HEK293 (cell line): ENCODE measurements around the gene MOB2.

Experiments
- CTCF ChIA-PET: fragments of 350-600 bp; formaldehyde crosslinking; extraction: SDS; loops from one replicate; lab custom pipeline; 2021; ENCODE audit warnings: antibody characterized with exemption; lab: Yijun Ruan, JAX
- POLR2A ChIA-PET: fragments of 300-600 bp; formaldehyde crosslinking; extraction: SDS; loops from one replicate; lab custom pipeline; 2020; ENCODE audit warnings: antibody characterized with exemption, inconsistent platforms; lab: Yijun Ruan, JAX
- H3K27ac ChIP-seq: fragments of 200-500 bp; sonication (Bioruptor generic); 2 replicates; pipeline ENCODE4 v1.5.1; 2014; ENCODE audit warnings: low read depth, low read length, control low read depth, inconsistent platforms; ENCODE audit errors: extremely low read depth
- H3K36me3 ChIP-seq, 2 experiments: fragments of 200-500 bp in 1 of 2; sonication (Bioruptor generic) in 1 of 2; 1 replicate in 1 of 2; 2 replicates in 1 of 2; pipeline ENCODE4 v1.5.1; 2014 to 2017; ENCODE audit warnings: inconsistent platforms in 2 of 2, low read length in 2 of 2; ENCODE audit not compliant: control insufficient read depth in 2 of 2, insufficient read depth in 1 of 2
- H3K4me1 ChIP-seq: fragments of 200-500 bp; sonication (Bioruptor generic); 2 replicates; pipeline ENCODE4 v1.5.1; 2014; ENCODE audit warnings: mild to moderate bottlenecking, low read length, inconsistent platforms; ENCODE audit not compliant: control insufficient read depth, insufficient read depth
- H3K4me3 ChIP-seq: 2 replicates; pipeline ENCODE4 v1.5.1; 2011; ENCODE audit warnings: low read depth, mild to moderate bottlenecking, control low read depth, low read length, moderate library complexity
- H3K9me3 ChIP-seq: fragments of 200-500 bp; sonication (Bioruptor generic); 2 replicates; pipeline ENCODE4 v1.5.1; 2014; ENCODE audit warnings: low read depth, low read length, inconsistent platforms; ENCODE audit not compliant: control insufficient read depth, insufficient read depth
- BCL11A ChIP-seq: fragments of 450-650 bp; formaldehyde crosslinking; IDR thresholded peaks from 2 replicates; pipeline ENCODE4 v1.5.1; 2016; ENCODE audit warnings: low read depth, missing biosample characterization, missing genetic modification characterization
- GLI2 ChIP-seq: fragments of 450-650 bp; formaldehyde crosslinking; IDR thresholded peaks from 2 replicates; pipeline ENCODE4; 2017; ENCODE audit warnings: missing biosample characterization, missing genetic modification characterization, low read depth, borderline replicate concordance
- SCRT1 ChIP-seq: fragments of 450-650 bp; formaldehyde crosslinking; IDR thresholded peaks from 2 replicates; pipeline ENCODE4 v1.5.1; 2016; ENCODE audit warnings: missing biosample characterization, missing genetic modification characterization, borderline replicate concordance
- SCRT2 ChIP-seq: fragments of 450-650 bp; formaldehyde crosslinking; IDR thresholded peaks from 2 replicates; pipeline ENCODE4 v1.5.1; 2016; ENCODE audit warnings: missing biosample characterization, missing genetic modification characterization
- WT1 ChIP-seq: fragments of 450-650 bp; formaldehyde crosslinking; IDR thresholded peaks from 2 replicates; pipeline ENCODE4 v1.5.1; 2016; ENCODE audit warnings: missing biosample characterization, missing genetic modification characterization
- ZBTB7A ChIP-seq: fragments of 450-650 bp; formaldehyde crosslinking; IDR thresholded peaks from 2 replicates; pipeline ENCODE4 v1.5.1; 2016; ENCODE audit warnings: low read depth, missing biosample characterization, missing genetic modification characterization
- ZFP69B ChIP-seq: fragments of 450-650 bp; formaldehyde crosslinking; IDR thresholded peaks from 2 replicates; pipeline ENCODE4 v1.5.1; 2016; ENCODE audit warnings: missing biosample characterization, missing genetic modification characterization
- ZIC2 ChIP-seq: fragments of 450-650 bp; formaldehyde crosslinking; IDR thresholded peaks from 2 replicates; pipeline ENCODE4 v1.5.1; 2016; ENCODE audit warnings: missing biosample characterization, missing genetic modification characterization
- ZNF140 ChIP-seq: fragments of 450-650 bp; formaldehyde crosslinking; IDR thresholded peaks from 2 replicates; pipeline ENCODE4 v1.5.1; 2016; ENCODE audit warnings: missing biosample characterization, missing genetic modification characterization
- ZNF184 ChIP-seq: fragments of 450-650 bp; IDR thresholded peaks from 2 replicates; pipeline ENCODE4 v1.5.1; 2018; ENCODE audit warnings: missing biosample characterization, mild to moderate bottlenecking, missing genetic modification characterization
- ZNF202 ChIP-seq: fragments of 450-650 bp; formaldehyde crosslinking; IDR thresholded peaks from 2 replicates; pipeline ENCODE4 v1.5.1; 2016; ENCODE audit warnings: missing biosample characterization, missing genetic modification characterization, borderline replicate concordance
- ZNF37A ChIP-seq: fragments of 450-650 bp; IDR thresholded peaks from 2 replicates; pipeline ENCODE4 v1.5.1; 2018; ENCODE audit warnings: missing biosample characterization, missing genetic modification characterization
- ZNF394 ChIP-seq: fragments of 450-650 bp; formaldehyde crosslinking; IDR thresholded peaks from 2 replicates; pipeline ENCODE4 v1.5.1; 2016; ENCODE audit warnings: missing biosample characterization, missing genetic modification characterization, mild to moderate bottlenecking, moderate library complexity, borderline replicate concordance
- ZNF624 ChIP-seq: fragments of 450-650 bp; formaldehyde crosslinking; IDR thresholded peaks from 2 replicates; pipeline ENCODE4 v1.5.1; 2017; ENCODE audit warnings: missing biosample characterization, missing genetic modification characterization
- ZNF629 ChIP-seq: fragments of 450-650 bp; formaldehyde crosslinking; IDR thresholded peaks from 2 replicates; pipeline ENCODE4 v1.5.1; 2017; ENCODE audit warnings: missing biosample characterization, missing genetic modification characterization
- ZNF785 ChIP-seq: fragments of 450-650 bp; formaldehyde crosslinking; IDR thresholded peaks from 2 replicates; pipeline ENCODE4 v1.5.1; 2016; ENCODE audit warnings: missing biosample characterization, missing genetic modification characterization
- TF ChIP-seq, protein P1 (sequence below): fragments of 450-650 bp; formaldehyde crosslinking; IDR thresholded peaks from 2 replicates; pipeline ENCODE4 v1.5.1; 2016; ENCODE audit warnings: missing biosample characterization, missing genetic modification characterization, low read depth
- TF ChIP-seq, protein P2 (sequence below): fragments of 450-650 bp; formaldehyde crosslinking; IDR thresholded peaks from 2 replicates; pipeline ENCODE4 v1.5.1; 2016; ENCODE audit warnings: missing biosample characterization, missing genetic modification characterization, borderline replicate concordance
- TF ChIP-seq, protein P3 (sequence below): fragments of 450-650 bp; formaldehyde crosslinking; IDR thresholded peaks from 2 replicates; pipeline ENCODE4 v1.5.1; 2016; ENCODE audit warnings: missing biosample characterization, missing genetic modification characterization
- TF ChIP-seq, protein P4 (sequence below): fragments of 450-650 bp; formaldehyde crosslinking; IDR thresholded peaks from 2 replicates; pipeline ENCODE4 v1.5.1; 2017; ENCODE audit warnings: missing biosample characterization, missing genetic modification characterization
- TF ChIP-seq, protein P5 (sequence below): fragments of 450-650 bp; formaldehyde crosslinking; IDR thresholded peaks from 2 replicates; pipeline ENCODE4 v1.5.1; 2016; ENCODE audit warnings: missing biosample characterization, missing genetic modification characterization

MOB2 gene

DNA sequence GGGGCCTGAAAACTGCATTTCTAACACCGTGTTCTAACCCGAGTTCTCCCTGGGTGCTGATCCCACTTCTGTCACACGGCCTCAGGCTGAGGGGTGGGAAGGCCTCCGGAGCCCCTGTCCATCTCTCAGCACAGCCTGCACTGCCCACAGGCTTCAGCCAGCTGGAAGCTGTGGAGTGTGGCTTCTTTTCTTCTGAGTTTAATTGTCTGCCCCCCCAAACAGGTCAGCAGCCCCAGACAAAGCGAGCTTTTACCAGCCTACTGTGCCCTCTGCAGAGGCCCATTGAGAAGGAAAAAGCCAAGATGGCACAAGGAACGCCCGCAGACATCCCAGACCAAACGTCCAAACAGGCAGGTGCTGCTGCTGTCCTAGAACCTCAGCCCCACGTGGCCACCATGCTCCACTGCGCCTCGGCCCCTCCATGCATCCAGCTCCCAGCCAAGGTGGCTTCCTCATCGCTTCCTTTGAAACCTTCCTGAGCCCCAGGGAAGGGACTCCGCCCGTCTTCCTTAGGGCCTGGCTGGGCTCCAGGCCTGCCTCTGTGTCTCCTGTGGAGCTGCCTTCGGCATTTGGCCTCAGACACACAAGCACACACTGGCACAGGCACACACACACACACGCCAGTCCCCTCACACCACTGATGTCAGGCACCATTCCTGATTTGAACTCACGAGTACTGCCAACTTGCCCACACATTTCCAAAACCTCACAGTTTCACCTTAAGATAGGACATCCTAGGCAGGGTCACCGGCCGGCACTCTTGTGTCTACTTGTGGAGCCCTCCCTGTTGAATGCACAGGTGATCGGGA, 1.7 kb downstream of the MOB2 start (continued):
- TF ChIP-seq ZIC2 (peak; percentile 45), GLI2 (tag by site-specific recombination) (no peak), ZNF629 (tag by site-specific recombination) (no peak), WT1 (tag by site-specific recombination) (no peak), ZNF184 (tag by site-specific recombination) (no peak), ZNF140 (tag by site-specific recombination) (no peak), SCRT1 (tag by site-specific recombination) (peak; percentile 53; the same call in 1 of the 2 replicates), SCRT2 (tag by site-specific recombination) (peak; percentile 68)
- TF ChIP-seq, protein P1, sequence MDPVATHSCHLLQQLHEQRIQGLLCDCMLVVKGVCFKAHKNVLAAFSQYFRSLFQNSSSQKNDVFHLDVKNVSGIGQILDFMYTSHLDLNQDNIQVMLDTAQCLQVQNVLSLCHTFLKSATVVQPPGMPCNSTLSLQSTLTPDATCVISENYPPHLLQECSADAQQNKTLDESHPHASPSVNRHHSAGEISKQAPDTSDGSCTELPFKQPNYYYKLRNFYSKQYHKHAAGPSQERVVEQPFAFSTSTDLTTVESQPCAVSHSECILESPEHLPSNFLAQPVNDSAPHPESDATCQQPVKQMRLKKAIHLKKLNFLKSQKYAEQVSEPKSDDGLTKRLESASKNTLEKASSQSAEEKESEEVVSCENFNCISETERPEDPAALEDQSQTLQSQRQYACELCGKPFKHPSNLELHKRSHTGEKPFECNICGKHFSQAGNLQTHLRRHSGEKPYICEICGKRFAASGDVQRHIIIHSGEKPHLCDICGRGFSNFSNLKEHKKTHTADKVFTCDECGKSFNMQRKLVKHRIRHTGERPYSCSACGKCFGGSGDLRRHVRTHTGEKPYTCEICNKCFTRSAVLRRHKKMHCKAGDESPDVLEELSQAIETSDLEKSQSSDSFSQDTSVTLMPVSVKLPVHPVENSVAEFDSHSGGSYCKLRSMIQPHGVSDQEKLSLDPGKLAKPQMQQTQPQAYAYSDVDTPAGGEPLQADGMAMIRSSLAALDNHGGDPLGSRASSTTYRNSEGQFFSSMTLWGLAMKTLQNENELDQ (tag by site-specific recombination) = no peak
- TF ChIP-seq, protein P2, sequence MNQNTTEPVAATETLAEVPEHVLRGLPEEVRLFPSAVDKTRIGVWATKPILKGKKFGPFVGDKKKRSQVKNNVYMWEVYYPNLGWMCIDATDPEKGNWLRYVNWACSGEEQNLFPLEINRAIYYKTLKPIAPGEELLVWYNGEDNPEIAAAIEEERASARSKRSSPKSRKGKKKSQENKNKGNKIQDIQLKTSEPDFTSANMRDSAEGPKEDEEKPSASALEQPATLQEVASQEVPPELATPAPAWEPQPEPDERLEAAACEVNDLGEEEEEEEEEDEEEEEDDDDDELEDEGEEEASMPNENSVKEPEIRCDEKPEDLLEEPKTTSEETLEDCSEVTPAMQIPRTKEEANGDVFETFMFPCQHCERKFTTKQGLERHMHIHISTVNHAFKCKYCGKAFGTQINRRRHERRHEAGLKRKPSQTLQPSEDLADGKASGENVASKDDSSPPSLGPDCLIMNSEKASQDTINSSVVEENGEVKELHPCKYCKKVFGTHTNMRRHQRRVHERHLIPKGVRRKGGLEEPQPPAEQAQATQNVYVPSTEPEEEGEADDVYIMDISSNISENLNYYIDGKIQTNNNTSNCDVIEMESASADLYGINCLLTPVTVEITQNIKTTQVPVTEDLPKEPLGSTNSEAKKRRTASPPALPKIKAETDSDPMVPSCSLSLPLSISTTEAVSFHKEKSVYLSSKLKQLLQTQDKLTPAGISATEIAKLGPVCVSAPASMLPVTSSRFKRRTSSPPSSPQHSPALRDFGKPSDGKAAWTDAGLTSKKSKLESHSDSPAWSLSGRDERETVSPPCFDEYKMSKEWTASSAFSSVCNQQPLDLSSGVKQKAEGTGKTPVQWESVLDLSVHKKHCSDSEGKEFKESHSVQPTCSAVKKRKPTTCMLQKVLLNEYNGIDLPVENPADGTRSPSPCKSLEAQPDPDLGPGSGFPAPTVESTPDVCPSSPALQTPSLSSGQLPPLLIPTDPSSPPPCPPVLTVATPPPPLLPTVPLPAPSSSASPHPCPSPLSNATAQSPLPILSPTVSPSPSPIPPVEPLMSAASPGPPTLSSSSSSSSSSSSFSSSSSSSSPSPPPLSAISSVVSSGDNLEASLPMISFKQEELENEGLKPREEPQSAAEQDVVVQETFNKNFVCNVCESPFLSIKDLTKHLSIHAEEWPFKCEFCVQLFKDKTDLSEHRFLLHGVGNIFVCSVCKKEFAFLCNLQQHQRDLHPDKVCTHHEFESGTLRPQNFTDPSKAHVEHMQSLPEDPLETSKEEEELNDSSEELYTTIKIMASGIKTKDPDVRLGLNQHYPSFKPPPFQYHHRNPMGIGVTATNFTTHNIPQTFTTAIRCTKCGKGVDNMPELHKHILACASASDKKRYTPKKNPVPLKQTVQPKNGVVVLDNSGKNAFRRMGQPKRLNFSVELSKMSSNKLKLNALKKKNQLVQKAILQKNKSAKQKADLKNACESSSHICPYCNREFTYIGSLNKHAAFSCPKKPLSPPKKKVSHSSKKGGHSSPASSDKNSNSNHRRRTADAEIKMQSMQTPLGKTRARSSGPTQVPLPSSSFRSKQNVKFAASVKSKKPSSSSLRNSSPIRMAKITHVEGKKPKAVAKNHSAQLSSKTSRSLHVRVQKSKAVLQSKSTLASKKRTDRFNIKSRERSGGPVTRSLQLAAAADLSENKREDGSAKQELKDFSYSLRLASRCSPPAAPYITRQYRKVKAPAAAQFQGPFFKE = no peak
- TF ChIP-seq, protein P3, sequence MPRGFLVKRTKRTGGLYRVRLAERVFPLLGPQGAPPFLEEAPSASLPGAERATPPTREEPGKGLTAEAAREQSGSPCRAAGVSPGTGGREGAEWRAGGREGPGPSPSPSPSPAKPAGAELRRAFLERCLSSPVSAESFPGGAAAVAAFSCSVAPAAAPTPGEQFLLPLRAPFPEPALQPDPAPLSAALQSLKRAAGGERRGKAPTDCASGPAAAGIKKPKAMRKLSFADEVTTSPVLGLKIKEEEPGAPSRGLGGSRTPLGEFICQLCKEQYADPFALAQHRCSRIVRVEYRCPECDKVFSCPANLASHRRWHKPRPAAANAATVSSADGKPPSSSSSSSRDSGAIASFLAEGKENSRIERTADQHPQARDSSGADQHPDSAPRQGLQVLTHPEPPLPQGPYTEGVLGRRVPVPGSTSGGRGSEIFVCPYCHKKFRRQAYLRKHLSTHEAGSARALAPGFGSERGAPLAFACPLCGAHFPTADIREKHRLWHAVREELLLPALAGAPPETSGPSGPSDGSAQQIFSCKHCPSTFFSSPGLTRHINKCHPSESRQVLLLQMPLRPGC = no peak
- TF ChIP-seq, protein P4, sequence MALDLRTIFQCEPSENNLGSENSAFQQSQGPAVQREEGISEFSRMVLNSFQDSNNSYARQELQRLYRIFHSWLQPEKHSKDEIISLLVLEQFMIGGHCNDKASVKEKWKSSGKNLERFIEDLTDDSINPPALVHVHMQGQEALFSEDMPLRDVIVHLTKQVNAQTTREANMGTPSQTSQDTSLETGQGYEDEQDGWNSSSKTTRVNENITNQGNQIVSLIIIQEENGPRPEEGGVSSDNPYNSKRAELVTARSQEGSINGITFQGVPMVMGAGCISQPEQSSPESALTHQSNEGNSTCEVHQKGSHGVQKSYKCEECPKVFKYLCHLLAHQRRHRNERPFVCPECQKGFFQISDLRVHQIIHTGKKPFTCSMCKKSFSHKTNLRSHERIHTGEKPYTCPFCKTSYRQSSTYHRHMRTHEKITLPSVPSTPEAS = peak; percentile 58

DNA sequence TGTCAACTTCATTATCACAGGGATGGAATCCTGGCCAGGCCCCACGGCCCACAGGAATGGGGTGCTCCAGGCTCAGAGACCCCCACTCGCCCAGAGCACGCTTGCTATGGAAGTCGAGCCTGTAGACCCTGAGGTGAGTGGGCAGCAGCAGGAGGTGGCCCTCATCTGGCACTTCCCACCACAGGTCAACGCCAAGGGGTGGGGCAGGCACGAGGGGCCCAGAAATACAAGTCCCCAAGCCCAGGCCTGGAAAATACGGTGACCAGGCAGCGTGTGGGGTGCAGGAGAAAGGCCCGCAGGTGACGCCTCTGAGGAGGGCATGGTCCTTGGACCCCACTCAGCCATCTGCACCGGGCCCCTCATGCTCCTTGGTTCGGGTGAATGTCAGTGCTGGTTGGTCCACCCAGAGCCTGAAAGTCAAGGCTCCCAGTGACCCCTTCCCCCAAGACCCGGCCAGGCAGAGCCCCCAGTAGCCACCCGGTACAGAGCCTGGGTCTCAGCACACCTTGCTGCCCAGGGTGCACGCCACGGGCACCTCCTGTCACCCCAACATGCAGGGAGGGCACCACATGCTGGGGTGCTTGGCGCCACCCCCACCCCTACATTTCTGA, 2.4 kb downstream of the MOB2 start:
- ChIA-PET CTCF (no interaction called here), POLR2A (no interaction called here)
- no peaks in the 10 kb centered on the region for H3K9me3 ChIP-seq
- H3K36me3 ChIP-seq = peaks cover 0 to 12% of the 10 kb centered on the region in 2 experiments; a peak in 1 of 3 replicates
- no peak overlapping the region for H3K4me3 ChIP-seq
- no peaks in the 10 kb centered on the region; the same call in 1 of the 2 replicates for H3K4me1 ChIP-seq
- H3K27ac ChIP-seq = no peak overlapping the region
- TF ChIP-seq, protein P5, sequence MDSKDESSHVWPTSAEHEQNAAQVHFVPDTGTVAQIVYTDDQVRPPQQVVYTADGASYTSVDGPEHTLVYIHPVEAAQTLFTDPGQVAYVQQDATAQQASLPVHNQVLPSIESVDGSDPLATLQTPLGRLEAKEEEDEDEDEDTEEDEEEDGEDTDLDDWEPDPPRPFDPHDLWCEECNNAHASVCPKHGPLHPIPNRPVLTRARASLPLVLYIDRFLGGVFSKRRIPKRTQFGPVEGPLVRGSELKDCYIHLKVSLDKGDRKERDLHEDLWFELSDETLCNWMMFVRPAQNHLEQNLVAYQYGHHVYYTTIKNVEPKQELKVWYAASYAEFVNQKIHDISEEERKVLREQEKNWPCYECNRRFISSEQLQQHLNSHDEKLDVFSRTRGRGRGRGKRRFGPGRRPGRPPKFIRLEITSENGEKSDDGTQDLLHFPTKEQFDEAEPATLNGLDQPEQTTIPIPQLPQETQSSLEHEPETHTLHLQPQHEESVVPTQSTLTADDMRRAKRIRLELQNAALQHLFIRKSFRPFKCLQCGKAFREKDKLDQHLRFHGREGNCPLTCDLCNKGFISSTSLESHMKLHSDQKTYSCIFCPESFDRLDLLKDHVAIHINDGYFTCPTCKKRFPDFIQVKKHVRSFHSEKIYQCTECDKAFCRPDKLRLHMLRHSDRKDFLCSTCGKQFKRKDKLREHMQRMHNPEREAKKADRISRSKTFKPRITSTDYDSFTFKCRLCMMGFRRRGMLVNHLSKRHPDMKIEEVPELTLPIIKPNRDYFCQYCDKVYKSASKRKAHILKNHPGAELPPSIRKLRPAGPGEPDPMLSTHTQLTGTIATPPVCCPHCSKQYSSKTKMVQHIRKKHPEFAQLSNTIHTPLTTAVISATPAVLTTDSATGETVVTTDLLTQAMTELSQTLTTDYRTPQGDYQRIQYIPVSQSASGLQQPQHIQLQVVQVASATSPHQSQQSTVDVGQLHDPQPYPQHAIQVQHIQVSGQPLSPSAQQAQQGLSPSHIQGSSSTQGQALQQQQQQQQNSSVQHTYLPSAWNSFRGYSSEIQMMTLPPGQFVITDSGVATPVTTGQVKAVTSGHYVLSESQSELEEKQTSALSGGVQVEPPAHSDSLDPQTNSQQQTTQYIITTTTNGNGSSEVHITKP = no peak
- TF ChIP-seq BCL11A (no peak), ZNF624 (tag by site-specific recombination) (no peak), ZNF37A (tag by site-specific recombination) (no peak), ZFP69B (tag by site-specific recombination) (no peak), ZNF394 (tag by site-specific recombination) (no peak), ZBTB7A (tag by site-specific recombination) (no peak), ZNF202 (tag by site-specific recombination) (no peak), ZNF785 (tag by site-specific recombination) (no peak)
